Skeletal muscle cell (primary cell): ENCODE measurements around the gene DNAH6.

Experiments used
- DNase-seq: peaks from one replicate; pipeline ENCODE4 v3.0.0-alpha.2; 2010; ENCODE audit warnings: low read depth
- H3K4me3 ChIP-seq: 2 replicates; pipeline ENCODE4 v1.5.1; 2011; ENCODE audit warnings: low read depth, mild to moderate bottlenecking, control low read depth, low read length, moderate library complexity

The DNAH6 gene

DNA sequence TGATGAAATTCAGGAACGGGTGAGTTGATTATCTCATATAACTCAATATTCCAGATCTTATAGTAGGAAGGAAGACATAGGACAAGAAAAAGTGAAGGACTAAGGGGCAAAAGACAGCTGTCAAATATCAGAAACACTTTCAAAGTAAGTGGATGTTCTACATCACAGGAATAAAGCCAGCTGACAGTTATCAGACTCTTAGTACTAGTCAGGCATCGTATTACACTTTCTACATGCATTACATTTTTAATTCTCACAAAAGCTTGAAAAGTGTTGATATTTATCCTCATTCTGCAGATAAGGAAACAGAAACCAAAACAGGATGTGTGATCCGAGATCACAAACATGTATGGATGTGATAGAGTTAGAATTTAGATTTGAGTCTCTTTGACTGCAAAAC lies 63.4 kb downstream of the DNAH6 start:
- H3K4me3 ChIP-seq, result no peak overlapping the region
- no peak for DNase-seq

GRCh38 chr2:84603911-84604310 lies 87.6 kb downstream of the DNAH6 start:
- no peak overlapping the region for H3K4me3 ChIP-seq
- no peak for DNase-seq

GRCh38 chr2:84613082-84613481 lies 96.8 kb downstream of the DNAH6 start:
- DNase-seq, result no peak
- no peak overlapping the region for H3K4me3 ChIP-seq

- no peak overlapping the region for H3K4me3 ChIP-seq
- DNase-seq, result no peak
These were observed 103.6 kb downstream of the DNAH6 start for GRCh38 chr2:84619794-84620371.

- no peak for DNase-seq
- H3K4me3 ChIP-seq, result no peak overlapping the region
These were observed 112.2 kb downstream of the DNAH6 start for GRCh38 chr2:84628486-84628885.

DNA sequence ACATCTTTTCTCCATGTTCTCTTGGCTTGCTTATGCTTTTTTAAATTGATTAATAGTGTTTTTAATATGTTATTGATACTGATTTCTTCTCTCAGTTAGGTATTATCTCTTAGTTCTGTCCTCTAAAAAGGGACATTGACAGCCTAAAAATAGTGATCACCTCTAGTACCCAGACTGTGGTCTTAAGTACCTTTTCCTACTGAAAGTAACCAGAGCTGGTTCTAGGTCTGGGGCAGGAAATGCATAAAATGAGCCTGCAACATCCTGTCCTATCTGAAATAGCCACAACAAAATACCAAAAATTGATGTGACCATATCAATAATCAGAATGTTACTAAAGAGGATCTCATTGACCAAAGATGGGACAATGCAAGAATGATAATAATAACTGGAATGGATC lies 113.3 kb downstream of the DNAH6 start:
- DNase-seq, result no peak
- H3K4me3 ChIP-seq, result no peak overlapping the region

- DNase-seq, result peak; percentile 4
These were observed 114.7 kb downstream of the DNAH6 start for GRCh38 chr2:84631047-84631446.

DNA sequence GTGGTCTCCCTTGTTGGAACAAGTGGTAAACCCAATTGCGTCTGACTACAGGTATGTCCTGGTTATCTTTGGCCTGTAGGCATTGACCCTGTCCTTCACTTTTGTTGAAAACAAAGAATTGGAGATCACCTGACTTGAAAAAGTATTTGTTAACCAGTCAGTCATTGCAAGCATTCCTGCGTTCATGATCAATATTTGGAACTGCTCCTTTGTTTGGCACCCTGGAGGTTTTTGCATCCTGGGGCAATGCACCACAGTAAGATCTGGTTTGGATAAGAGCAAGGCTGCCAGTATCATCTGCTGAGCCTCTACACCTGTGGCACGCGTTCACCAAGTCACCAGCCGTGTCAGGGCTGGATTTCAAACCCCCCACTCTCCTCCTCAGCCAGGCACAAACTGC lies 115.7 kb downstream of the DNAH6 start:
- H3K4me3 ChIP-seq, result no peak overlapping the region

More at GRCh38 chr2:84631047-84631446, 114.7 kb downstream of the DNAH6 start:
- no peak overlapping the region for H3K4me3 ChIP-seq

GRCh38 chr2:84636080-84636971 lies 120.0 kb downstream of the DNAH6 start:
- DNase-seq, result no peak

More for the DNA sequence above, 115.7 kb downstream of the DNAH6 start:
- no peak for DNase-seq

DNA sequence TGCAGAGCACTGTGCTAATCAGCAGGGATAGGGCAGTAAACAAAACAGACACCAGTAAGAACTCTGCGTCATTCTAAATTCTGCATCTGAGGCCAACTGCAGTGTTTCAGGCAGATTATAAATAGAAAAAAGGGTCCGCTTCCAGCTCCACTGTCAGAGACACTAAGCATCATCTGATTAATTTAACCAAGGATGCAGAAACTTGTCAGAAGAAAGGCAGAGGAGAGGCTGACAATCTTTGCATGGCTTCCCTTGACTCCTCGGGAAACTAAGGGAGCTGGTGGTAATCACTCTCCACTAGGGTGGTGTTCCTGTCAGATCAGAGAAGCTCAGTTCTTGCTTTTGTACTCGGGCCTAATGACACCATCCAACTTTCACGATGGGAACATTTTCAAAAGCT lies 123.5 kb downstream of the DNAH6 start:
- no peak for DNase-seq
- no peak overlapping the region for H3K4me3 ChIP-seq

More at GRCh38 chr2:84636080-84636971, 120.0 kb downstream of the DNAH6 start:
- H3K4me3 ChIP-seq, result no peak overlapping the region

- no peak for DNase-seq
- no peak overlapping the region for H3K4me3 ChIP-seq
These were observed 124.1 kb downstream of the DNAH6 start for GRCh38 chr2:84640411-84640810.

GRCh38 chr2:84641021-84641420 lies 124.7 kb downstream of the DNAH6 start:
- DNase-seq, result no peak
- H3K4me3 ChIP-seq, result no peak overlapping the region

DNA sequence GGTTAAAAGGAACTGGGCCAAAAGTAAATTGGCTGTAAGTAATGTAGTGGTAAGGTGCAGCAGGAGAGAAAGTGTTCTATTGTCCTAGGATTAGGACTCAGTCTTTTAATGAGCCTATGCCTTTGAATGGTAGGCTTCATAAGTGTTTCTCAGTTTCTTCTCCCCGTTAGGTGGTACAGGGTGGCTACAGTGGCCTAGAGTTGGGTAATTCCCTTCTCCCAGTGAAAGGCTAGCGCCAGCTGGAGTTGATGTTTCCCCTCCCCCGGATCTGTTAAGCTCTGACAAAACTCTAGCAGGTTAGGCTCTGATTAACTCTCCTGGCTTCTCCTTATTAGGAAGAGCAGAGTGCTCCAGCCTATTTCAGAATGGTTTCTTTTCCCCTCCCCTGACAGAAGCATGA lies 127.7 kb downstream of the DNAH6 start:
- no peak overlapping the region for H3K4me3 ChIP-seq
- DNase-seq, result no peak

- no peak for DNase-seq
- no peak overlapping the region for H3K4me3 ChIP-seq
These were observed 130.2 kb downstream of the DNAH6 start for GRCh38 chr2:84646514-84646913.

DNA sequence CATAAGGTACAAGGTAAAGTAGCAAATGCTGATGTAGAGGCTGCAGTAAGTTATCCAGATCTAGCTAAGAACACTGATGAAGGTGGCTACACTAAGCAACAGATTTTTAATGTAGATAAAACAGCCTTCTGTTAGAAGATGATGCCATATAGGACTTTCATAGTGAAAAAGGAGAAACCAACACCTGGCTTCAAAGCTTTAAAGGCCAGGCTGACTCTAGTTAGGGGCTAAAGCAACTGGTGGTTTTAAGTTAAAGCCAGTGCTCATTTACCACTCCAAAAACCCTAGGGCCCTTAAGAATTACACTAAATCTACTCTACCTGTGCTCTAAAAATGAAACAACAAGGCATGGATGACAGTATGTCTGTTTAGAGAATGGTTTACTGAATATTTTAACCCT lies 131.0 kb downstream of the DNAH6 start:
- no peak overlapping the region for H3K4me3 ChIP-seq
- no peak for DNase-seq

- no peak for DNase-seq
- H3K4me3 ChIP-seq, result no peak overlapping the region
These were observed 132.8 kb downstream of the DNAH6 start for GRCh38 chr2:84649058-84649457.

DNA sequence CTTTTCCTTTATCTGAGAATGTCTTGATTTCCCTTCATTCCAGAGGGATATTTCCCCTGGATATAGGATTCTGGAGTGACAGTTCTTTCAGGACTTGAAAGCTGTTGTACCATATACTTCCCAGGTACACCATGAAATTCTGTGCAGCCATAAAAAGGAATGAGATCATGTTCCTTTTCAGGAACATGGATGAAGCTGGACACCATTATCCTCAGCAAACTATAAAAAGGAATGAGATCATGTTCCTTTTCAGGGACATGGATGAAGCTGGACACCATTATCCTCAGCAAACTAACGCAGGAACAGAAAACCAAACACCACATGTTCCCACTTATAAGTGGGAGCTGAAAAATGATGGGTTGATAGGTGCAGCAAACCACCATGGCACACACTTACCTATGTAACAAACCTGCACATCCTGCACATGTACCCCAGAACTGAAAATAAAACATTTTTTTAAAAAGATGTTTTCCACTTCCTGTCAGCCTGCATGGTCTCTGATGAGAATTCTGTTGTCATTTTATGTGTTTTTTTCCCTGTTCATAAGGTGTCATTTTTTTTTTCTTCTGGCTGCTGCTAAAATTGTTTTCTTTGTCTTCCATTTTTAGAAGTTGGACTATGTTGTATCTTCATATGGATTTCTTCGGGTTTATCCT lies 133.3 kb downstream of the DNAH6 start:
- no peak for DNase-seq
- no peak overlapping the region for H3K4me3 ChIP-seq

GRCh38 chr2:84652431-84652830 lies 136.1 kb downstream of the DNAH6 start:
- no peak for DNase-seq
- no peak overlapping the region for H3K4me3 ChIP-seq

DNA sequence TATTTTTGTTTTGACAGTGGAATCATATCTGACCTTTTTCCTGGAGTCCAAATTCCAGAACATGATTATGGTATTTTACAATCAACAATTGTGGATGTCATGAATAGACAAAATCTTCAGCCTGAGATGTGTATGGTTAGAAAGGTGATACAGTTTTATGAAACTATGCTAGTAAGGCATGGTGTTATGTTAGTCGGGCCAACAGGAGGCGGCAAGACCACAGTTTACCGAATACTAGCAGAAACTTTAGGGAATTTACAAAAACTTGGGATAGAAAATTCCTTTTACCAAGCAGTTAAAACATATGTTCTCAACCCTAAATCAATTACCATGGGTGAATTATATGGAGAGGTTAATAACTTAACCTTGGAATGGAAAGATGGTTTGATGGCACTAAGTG lies 137.0 kb downstream of the DNAH6 start:
- H3K4me3 ChIP-seq, result no peak overlapping the region
- DNase-seq, result no peak

DNA sequence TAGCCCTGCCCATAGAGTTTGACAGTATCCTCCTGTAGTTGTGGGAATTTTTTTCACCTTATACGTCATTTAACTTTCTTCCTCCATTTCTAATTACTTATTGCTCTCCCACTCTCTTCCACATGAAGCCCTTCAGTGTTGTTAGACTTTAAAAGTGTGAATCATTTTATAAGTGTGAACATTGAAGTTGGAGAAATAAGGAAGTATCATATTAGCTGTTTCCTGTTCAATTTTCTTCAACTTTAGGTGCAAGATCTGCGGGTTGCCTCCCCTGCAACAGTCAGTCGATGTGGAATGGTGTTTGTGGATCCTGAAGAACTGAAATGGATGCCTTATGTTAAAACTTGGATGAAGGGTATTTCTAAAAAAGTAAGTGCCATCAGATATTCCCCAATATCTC lies 138.1 kb downstream of the DNAH6 start:
- DNase-seq, result no peak
- no peak overlapping the region for H3K4me3 ChIP-seq
